HCT116 (cell line): ENCODE results near the gene THSD7B. TPM values are rescaled to one million over a fixed set of nuclear protein-coding genes. Genes with fewer than 3 reads are reported as not detected.

Source experiments
- ATAC-seq: fragments of 200-7000 bp; cut with Tn5 transposase; 2 replicates; pipeline ENCODE4 v1.9.1; 2020; ENCODE audit warnings: mild to moderate bottlenecking, moderate library complexity
- BruUV-seq: library from RNA; stranded (reverse); fragments of 400-500 nt; replicated peaks from 2 replicates; lab custom pipeline; 2021; lab: Mats Ljungman, UMichigan
- CTCF ChIA-PET: fragments of 300-600 bp; sonication (Branson Sonifier 250); formaldehyde crosslinking; loops from one replicate; lab custom pipeline; 2021; ENCODE audit warnings: antibody characterized with exemption; lab: Charles Lee
- POLR2A ChIA-PET: fragments of 300-600, 350-600 bp; sonication (Branson Sonifier 250); formaldehyde crosslinking; loops from one replicate; lab custom pipeline; 2021; ENCODE audit warnings: antibody characterized with exemption; lab: Charles Lee
- RAD21 ChIA-PET, 2 experiments: fragments of 300-600 bp; sonication (Branson Sonifier 250); formaldehyde crosslinking; loops; one replicate each; lab custom pipeline; 2023; ENCODE audit warnings: low total read pairs in 2 of 2; ENCODE audit not compliant: uncharacterized antibody in 2 of 2, unreplicated experiment in 2 of 2, low non-redundant PET in 1 of 2; lab: Charles Lee
- DNase-seq: peaks from one replicate; pipeline ENCODE4 v3.0.0-alpha.2; 2010; ENCODE audit warnings: low read depth, low spot score
- H2AFZ ChIP-seq: fragments of 200-600 bp; shearing (Covaris generic), sonication (generic); 2 replicates; pipeline ENCODE4 v1.6.1; 2017; ENCODE audit warnings: low read depth, mixed run types, mixed read lengths, antibody characterized with exemption, low read length; ENCODE audit not compliant: poor library complexity, severe bottlenecking
- H3K27ac ChIP-seq: 2 replicates; pipeline ENCODE4 v1.5.1; 2012; ENCODE audit warnings: low read depth, low read length
- H3K27me3 ChIP-seq: fragments of 200-600 bp; sonication (generic); 2 replicates; pipeline ENCODE4 v1.6.1; 2016; ENCODE audit warnings: mixed run types, low read length, mixed read lengths; ENCODE audit not compliant: insufficient read depth
- H3K36me3 ChIP-seq, 2 experiments: fragments of 200-500 bp in 1 of 2; fragments of 200-600 bp in 1 of 2; sonication (Bioruptor generic) in 1 of 2; sonication (generic) in 1 of 2; 2 replicates each; pipeline versions ENCODE4 v1.5.1 to v1.6.1; 2014 to 2016; ENCODE audit warnings: low read length in 2 of 2, inconsistent platforms in 1 of 2, mixed read lengths in 1 of 2, mixed run types in 1 of 2; ENCODE audit not compliant: insufficient read depth in 2 of 2, control insufficient read depth in 1 of 2
- H3K4me1 ChIP-seq, 2 experiments: fragments of 200-600 bp in 1 of 2; sonication (generic) in 1 of 2; 2 replicates each; pipeline versions ENCODE4 v1.5.1 to v1.6.1; 2012 to 2017; ENCODE audit warnings: low read length in 2 of 2, inconsistent platforms in 1 of 2, mild to moderate bottlenecking in 1 of 2, mixed read lengths in 1 of 2, mixed run types in 1 of 2, moderate library complexity in 1 of 2; ENCODE audit not compliant: insufficient read depth in 2 of 2, control insufficient read depth in 1 of 2
- H3K4me2 ChIP-seq: fragments of 200-600 bp; sonication (generic); 2 replicates; pipeline ENCODE4 v1.6.1; 2017; ENCODE audit warnings: mixed run types, low read length, mixed read lengths
- H3K4me3 ChIP-seq, 2 experiments: fragments of 200-600 bp in 1 of 2; sonication (generic) in 1 of 2; replicated peaks in 1 of 2; 2 replicates each; pipeline ENCODE4 v1.5.1; 2011 to 2016; ENCODE audit warnings: low read length in 2 of 2, control low read depth in 1 of 2, low read depth in 1 of 2, mild to moderate bottlenecking in 1 of 2, mixed read lengths in 1 of 2, mixed run types in 1 of 2
- H3K79me2 ChIP-seq: fragments of 200-600 bp; sonication (generic); 2 replicates; pipeline ENCODE4 v1.6.1; 2017; ENCODE audit warnings: mild to moderate bottlenecking, mixed run types, low read length, moderate library complexity, mixed read lengths; ENCODE audit not compliant: insufficient read depth
- H3K9ac ChIP-seq: fragments of 200-600 bp; sonication (generic); 2 replicates; pipeline ENCODE4 v1.6.1; 2016; ENCODE audit warnings: low read length, mixed read lengths
- H3K9me2 ChIP-seq: fragments of 200-600 bp; sonication (generic), shearing (Covaris generic); 2 replicates; pipeline ENCODE4 v1.6.1; 2017; ENCODE audit warnings: mixed run types, mild to moderate bottlenecking, moderate library complexity; ENCODE audit not compliant: insufficient read depth
- H3K9me3 ChIP-seq, 2 experiments: fragments of 200-500 bp in 1 of 2; fragments of 200-600 bp in 1 of 2; sonication (Bioruptor generic) in 1 of 2; sonication (generic) in 1 of 2; 2 replicates each; pipeline ENCODE4 v1.6.1; 2014 to 2017; ENCODE audit warnings: low read length in 2 of 2, mixed read lengths in 2 of 2, inconsistent platforms in 1 of 2, low read depth in 1 of 2, mild to moderate bottlenecking in 1 of 2, mixed run types in 1 of 2, moderate library complexity in 1 of 2; ENCODE audit not compliant: control insufficient read depth in 1 of 2, insufficient read depth in 1 of 2
- H4K20me1 ChIP-seq: fragments of 200-600 bp; sonication (generic), shearing (Covaris generic); 2 replicates; pipeline ENCODE4 v1.6.1; 2017; ENCODE audit warnings: mixed run types, mild to moderate bottlenecking, moderate library complexity; ENCODE audit not compliant: insufficient read depth
- CBX3 ChIP-seq: IDR thresholded peaks from 2 replicates; pipeline ENCODE4 v1.6.1; 2012; ENCODE audit warnings: low read depth
- CEBPB ChIP-seq: IDR thresholded peaks from 2 replicates; pipeline ENCODE4 v1.6.1; 2012; ENCODE audit warnings: low read depth
- EGR1 ChIP-seq: IDR thresholded peaks from 2 replicates; pipeline ENCODE4 v1.6.1; 2012; ENCODE audit warnings: low read depth
- EZH2 ChIP-seq: fragments of 200-600 bp; sonication (generic); IDR thresholded peaks from 2 replicates; pipeline ENCODE4 v1.6.1; 2017; ENCODE audit warnings: antibody characterized with exemption, mixed run types
- FOSL1 ChIP-seq: IDR thresholded peaks from 2 replicates; pipeline ENCODE4 v1.6.1; 2012; ENCODE audit warnings: low read depth
- MAX ChIP-seq: IDR thresholded peaks from 2 replicates; pipeline ENCODE4 v1.6.1; 2012
- POLR2A ChIP-seq: IDR thresholded peaks from 2 replicates; pipeline ENCODE4 v1.7.0; 2011; ENCODE audit warnings: borderline replicate concordance; ENCODE audit not compliant: insufficient read depth, insufficient read length; ENCODE audit errors: extremely low read depth
- POLR2AphosphoS5 ChIP-seq: IDR thresholded peaks from 2 replicates; pipeline ENCODE4 v1.6.1; 2011; ENCODE audit warnings: mild to moderate bottlenecking, low read depth, low read length, moderate library complexity
- RAD21 ChIP-seq: IDR thresholded peaks from 2 replicates; pipeline ENCODE4 v1.6.1; 2012; ENCODE audit warnings: low read depth, mild to moderate bottlenecking
- SIN3A ChIP-seq: IDR thresholded peaks from 2 replicates; pipeline ENCODE4 v1.6.1; 2012; ENCODE audit warnings: low read depth
- SP1 ChIP-seq: IDR thresholded peaks from 2 replicates; pipeline ENCODE4 v1.6.1; 2012; ENCODE audit warnings: low read depth
- SRF ChIP-seq: IDR thresholded peaks from 2 replicates; pipeline ENCODE4 v1.6.1; 2012; ENCODE audit warnings: low read depth
- TCF7L2 ChIP-seq: IDR thresholded peaks from 2 replicates; pipeline ENCODE4 v1.7.0; 2011; ENCODE audit warnings: borderline replicate concordance, inconsistent platforms; ENCODE audit not compliant: insufficient read depth, insufficient read length; ENCODE audit errors: extremely low read depth
- ZFX ChIP-seq: fragments of 450-650 bp; IDR thresholded peaks from 2 replicates; pipeline ENCODE4 v1.6.1; 2017
- ZNF274 ChIP-seq: fragments of 200-500 bp; sonication (Bioruptor generic); IDR thresholded peaks from 2 replicates; pipeline ENCODE4 v1.6.1; 2014; ENCODE audit warnings: mild to moderate bottlenecking, low read depth, low read length, inconsistent platforms
- intact Hi-C: fragments of 100-400 bp; cut with micrococcal nuclease; formaldehyde crosslinking; loops from 2 replicates; pipeline ENCODE4 v1.10.0; 2022
- total RNA-seq: library from RNA; stranded (reverse); gene quantifications from one replicate; pipeline ENCODE4 v1.2.1, GENCODE V29; 2021; ENCODE audit not compliant: unreplicated experiment
- TF ChIP-seq, protein P1 (sequence below): IDR thresholded peaks from 2 replicates; pipeline ENCODE4 v1.6.1; 2012; ENCODE audit warnings: low read depth
- TF ChIP-seq, protein P2 (sequence below): IDR thresholded peaks from 2 replicates; pipeline ENCODE4 v1.6.1; 2012

The THSD7B gene
- total RNA-seq, 1 experiment from 2014 or later, result not detected

DNA sequence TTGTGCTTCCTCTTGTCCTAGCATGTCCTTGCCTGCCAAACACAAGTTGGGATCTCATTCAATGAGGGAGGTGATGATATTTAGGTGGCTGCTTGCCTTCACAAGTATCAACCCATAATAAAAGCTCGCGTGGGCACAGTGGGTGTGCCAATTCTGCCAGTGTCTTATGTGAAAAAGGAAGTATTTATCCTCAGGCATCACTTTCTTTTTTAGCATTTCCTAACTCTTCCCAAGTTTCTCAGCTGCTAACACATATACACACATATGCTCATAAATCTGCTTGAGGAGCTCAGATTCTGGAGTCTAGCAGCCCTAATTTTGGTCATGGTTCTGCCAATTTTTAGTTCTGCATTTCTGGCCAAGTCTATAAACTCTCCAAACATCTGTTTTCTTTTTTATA is 879.4 kb downstream of the THSD7B start:
- no peak overlapping the region for H2AFZ ChIP-seq
- ATAC-seq (no peak), DNase-seq (no peak)
- no peaks in the 10 kb centered on the region for H3K27me3 ChIP-seq
- H3K4me2 ChIP-seq, result no peak overlapping the region
- no peaks in the 10 kb centered on the region for H4K20me1 ChIP-seq
- RAD21 ChIA-PET, result no interaction called here
- no peaks in the 10 kb centered on the region for H3K36me3 ChIP-seq
- CTCF ChIA-PET, result no interaction called here
- H3K9me3 ChIP-seq, result no peaks in the 10 kb centered on the region
- no peaks in the 10 kb centered on the region for H3K9me2 ChIP-seq
- no TSS peak for BruUV-seq
- TF ChIP-seq SIN3A (no peak), EGR1 (no peak), ZNF274 (no peak), SP1 (no peak), SRF (no peak), TCF7L2 (no peak), POLR2AphosphoS5 (no peak), MAX (no peak), EZH2 (no peak), FOSL1 (no peak), ZFX (no peak), POLR2A (no peak), CBX3 (no peak), CEBPB (no peak), RAD21 (no peak)
- TF ChIP-seq, protein P1, sequence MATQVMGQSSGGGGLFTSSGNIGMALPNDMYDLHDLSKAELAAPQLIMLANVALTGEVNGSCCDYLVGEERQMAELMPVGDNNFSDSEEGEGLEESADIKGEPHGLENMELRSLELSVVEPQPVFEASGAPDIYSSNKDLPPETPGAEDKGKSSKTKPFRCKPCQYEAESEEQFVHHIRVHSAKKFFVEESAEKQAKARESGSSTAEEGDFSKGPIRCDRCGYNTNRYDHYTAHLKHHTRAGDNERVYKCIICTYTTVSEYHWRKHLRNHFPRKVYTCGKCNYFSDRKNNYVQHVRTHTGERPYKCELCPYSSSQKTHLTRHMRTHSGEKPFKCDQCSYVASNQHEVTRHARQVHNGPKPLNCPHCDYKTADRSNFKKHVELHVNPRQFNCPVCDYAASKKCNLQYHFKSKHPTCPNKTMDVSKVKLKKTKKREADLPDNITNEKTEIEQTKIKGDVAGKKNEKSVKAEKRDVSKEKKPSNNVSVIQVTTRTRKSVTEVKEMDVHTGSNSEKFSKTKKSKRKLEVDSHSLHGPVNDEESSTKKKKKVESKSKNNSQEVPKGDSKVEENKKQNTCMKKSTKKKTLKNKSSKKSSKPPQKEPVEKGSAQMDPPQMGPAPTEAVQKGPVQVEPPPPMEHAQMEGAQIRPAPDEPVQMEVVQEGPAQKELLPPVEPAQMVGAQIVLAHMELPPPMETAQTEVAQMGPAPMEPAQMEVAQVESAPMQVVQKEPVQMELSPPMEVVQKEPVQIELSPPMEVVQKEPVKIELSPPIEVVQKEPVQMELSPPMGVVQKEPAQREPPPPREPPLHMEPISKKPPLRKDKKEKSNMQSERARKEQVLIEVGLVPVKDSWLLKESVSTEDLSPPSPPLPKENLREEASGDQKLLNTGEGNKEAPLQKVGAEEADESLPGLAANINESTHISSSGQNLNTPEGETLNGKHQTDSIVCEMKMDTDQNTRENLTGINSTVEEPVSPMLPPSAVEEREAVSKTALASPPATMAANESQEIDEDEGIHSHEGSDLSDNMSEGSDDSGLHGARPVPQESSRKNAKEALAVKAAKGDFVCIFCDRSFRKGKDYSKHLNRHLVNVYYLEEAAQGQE, result no peak
- TF ChIP-seq, protein P2, sequence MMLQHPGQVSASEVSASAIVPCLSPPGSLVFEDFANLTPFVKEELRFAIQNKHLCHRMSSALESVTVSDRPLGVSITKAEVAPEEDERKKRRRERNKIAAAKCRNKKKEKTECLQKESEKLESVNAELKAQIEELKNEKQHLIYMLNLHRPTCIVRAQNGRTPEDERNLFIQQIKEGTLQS, result no peak
- no peaks in the 10 kb centered on the region for H3K79me2 ChIP-seq
- H3K4me3 ChIP-seq, result no peak overlapping the region
- H3K4me1 ChIP-seq, result no peaks in the 10 kb centered on the region
- H3K9ac ChIP-seq, result no peak overlapping the region
- POLR2A ChIA-PET, result no interaction called here
- no peak overlapping the region for H3K27ac ChIP-seq
- intact Hi-C loops, result no loop called here
